GM21723 (cell line): ENCODE results near the gene BCAR3.

ENCODE experiments used
- ATAC-seq: cut with Tn5 transposase; IDR thresholded peaks from one replicate; pipeline ENCODE4 v1.9.1; 2021; ENCODE audit warnings: mild to moderate bottlenecking, moderate library complexity; ENCODE audit not compliant: unreplicated experiment

The BCAR3 gene

DNA sequence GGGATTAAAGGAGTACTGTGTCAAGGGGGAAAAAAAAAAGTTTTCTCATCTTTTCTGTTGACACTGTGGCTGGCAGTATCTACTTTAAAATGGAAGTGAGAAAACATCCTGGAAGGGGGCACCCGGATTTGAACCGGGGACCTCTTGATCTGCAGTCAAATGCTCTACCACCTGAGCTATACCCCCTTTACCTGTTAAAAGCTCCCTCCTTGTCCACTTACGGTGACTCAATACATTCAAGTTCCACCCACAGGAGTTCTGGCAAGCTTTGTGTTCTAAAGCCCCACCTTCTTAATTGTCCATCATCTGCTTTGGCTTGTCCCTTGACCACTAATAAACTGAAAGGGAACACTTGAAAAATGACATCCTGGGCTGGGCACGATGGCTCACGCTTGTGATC lies 165.5 kb downstream of the BCAR3 start:
- no peak for ATAC-seq
